Spleen (tissue), 7 donors: Measurements from ENCODE around the gene SYT14.

Experiments used
- CTCF ChIP-seq, 11 experiments: fragments of 200-600 bp in 7 of 11; fragments of 450-650 bp in 4 of 11; sonication (generic) in 4 of 11; IDR thresholded peaks in 8 of 11; conservative IDR thresholded peaks in 3 of 11; 1 replicate in 7 of 11; 2 replicates in 4 of 11; pipeline versions ENCODE4 v1.4.0 to v1.8.0; 2016 to 2021; ENCODE audit warnings: antibody characterized with exemption in 11 of 11, inconsistent platforms in 4 of 11, mild to moderate bottlenecking in 1 of 11
- POLR2A ChIP-seq, 3 donors: fragments of 450-650 bp; IDR thresholded peaks; one replicate each; pipeline ENCODE4 v1.5.1; 2017; ENCODE audit warnings: antibody characterized with exemption in 3 of 3, mild to moderate bottlenecking in 1 of 3
- POLR2AphosphoS5 ChIP-seq, 3 donors: sonication (generic); formaldehyde crosslinking; IDR thresholded peaks; one replicate each; pipeline ENCODE4 v1.5.1; 2017; ENCODE audit warnings: antibody characterized with exemption in 3 of 3
- donor health status: DM: no; HTN: no; CAD: no; lungs with moderate emphysema.
- donor health status: DM: no; HTN: no; CAD: no.
- donor health status: DM: no; HTN: no; CAD: no.

DNA sequence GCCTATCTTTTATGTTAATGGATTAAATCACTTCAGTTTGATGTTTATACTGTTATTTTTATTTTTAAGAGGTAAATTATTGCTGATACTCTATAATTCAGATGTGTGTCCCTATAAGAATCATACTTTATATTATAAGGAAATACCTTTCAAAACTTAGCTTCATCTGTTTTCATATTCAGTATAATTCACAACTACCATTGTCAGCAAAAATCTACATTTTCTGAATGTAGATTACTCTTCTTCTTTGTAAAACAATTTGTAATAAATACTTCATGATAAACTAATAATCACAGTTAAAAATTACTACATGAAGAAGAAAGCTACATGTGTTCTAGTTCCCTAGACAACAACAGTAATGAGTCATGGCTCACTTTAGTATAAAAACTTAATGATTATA lies 179.2 kb downstream of the SYT14 start:
- TF ChIP-seq CTCF (IDR thresholded peaks at IDR 0.05 in 8 of 11, conservative IDR thresholded peaks at IDR 0.05 in 3 of 11): no peak
- no peak for TF ChIP-seq POLR2A (IDR thresholded peaks at IDR 0.05)
- no peak for TF ChIP-seq POLR2AphosphoS5 (IDR thresholded peaks at IDR 0.05)
